Osteocyte (in vitro differentiated cells): ENCODE results near the gene UBE2I. TPM values are rescaled to one million over a fixed set of nuclear protein-coding genes. Genes with fewer than 3 reads are reported as not detected.
A peak's percentile ranks its signal among the peaks of the same experiment; 100 is the strongest.

Experiments used
- DNase-seq: peaks from one replicate; pipeline ENCODE4 v3.0.0; 2021; ENCODE audit warnings: mixed read lengths; ENCODE audit not compliant: unreplicated experiment; ENCODE audit errors: extremely low spot score
- H3K27ac Mint-ChIP-seq: one replicate; pipeline ENCODE4 v1.8.0; 2021; ENCODE audit warnings: mild to moderate bottlenecking, mixed read lengths; ENCODE audit not compliant: unreplicated experiment
- H3K27me3 Mint-ChIP-seq: one replicate; pipeline ENCODE4 v1.8.0; 2021; ENCODE audit warnings: mixed read lengths; ENCODE audit not compliant: unreplicated experiment
- H3K36me3 Mint-ChIP-seq: one replicate; pipeline ENCODE4 v1.8.0; 2021; ENCODE audit warnings: mixed read lengths; ENCODE audit not compliant: unreplicated experiment
- H3K4me1 Mint-ChIP-seq: one replicate; pipeline ENCODE4 v1.8.0; 2021; ENCODE audit warnings: mixed read lengths; ENCODE audit not compliant: unreplicated experiment
- H3K4me3 Mint-ChIP-seq: one replicate; pipeline ENCODE4 v1.8.0; 2021; ENCODE audit warnings: mild to moderate bottlenecking, moderate library complexity, mixed read lengths; ENCODE audit not compliant: unreplicated experiment
- H3K9me3 Mint-ChIP-seq: one replicate; pipeline ENCODE4 v1.8.0; 2021; ENCODE audit warnings: mixed read lengths; ENCODE audit not compliant: unreplicated experiment
- CTCF ChIP-seq: fragments of 200-600 bp; sonication (generic); IDR thresholded peaks from 2 replicates; pipeline ENCODE4 v1.5.0; 2021; ENCODE audit warnings: antibody characterized with exemption, mild to moderate bottlenecking, moderate library complexity
- total RNA-seq: library from RNA; stranded (reverse); gene quantifications from 2 replicates; pipeline ENCODE4 v1.2.1, GENCODE V29; 2021

Gene UBE2I
- total RNA-seq, 1 donor from 2014 or later: 131 TPM

DNA sequence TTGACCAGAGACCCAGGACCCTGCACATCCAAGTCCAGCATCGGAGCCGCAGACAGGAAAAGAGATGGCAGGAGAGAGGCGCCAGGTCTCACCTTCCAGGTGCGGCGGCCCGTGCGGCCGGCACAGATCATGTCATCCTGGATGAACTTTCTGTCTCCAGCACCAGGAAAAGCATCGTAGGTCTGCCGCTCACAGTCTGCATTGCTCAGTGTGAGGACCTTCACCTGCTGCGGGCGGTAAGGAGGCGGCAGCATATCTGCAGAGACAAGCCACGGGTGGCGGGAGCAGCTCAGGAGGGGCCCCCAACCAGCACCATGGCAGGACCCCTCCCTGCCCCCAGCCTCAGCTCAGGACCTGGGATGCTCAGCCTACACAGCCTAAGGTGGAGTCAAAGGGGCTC lies 35.6 kb upstream of the UBE2I start:
- Mint-ChIP-seq H3K27ac (no peak overlapping the region), H3K27me3 (peaks cover 12% of the 10 kb centered on the region), H3K4me1 (peaks cover 19% of the 10 kb centered on the region), H3K36me3 (no peaks in the 10 kb centered on the region), H3K9me3 (no peaks in the 10 kb centered on the region), H3K4me3 (no peak overlapping the region)
- no peak for TF ChIP-seq CTCF
- DNase-seq: no peak

DNA sequence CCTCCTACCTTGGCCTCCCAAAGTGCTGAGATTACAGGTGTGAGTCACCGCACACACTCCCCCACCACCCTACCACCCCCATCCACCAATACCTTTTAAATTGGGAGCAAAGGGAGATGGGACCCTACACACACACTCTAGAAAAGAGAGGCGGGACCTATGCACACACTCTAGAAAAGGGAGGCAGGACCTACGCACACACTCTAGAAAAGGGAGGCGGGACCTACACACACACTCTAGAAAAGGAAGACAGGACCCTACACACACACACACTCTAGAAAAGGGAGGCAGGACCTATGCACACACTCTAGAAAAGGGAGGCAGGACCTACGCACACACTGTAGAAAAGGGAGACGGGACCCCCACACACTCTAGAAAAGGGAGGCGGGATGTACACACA lies 34.7 kb upstream of the UBE2I start:
- Mint-ChIP-seq H3K27me3 (peaks cover 10% of the 10 kb centered on the region), H3K27ac (no peak overlapping the region), H3K4me1 (peaks cover 20% of the 10 kb centered on the region), H3K36me3 (no peaks in the 10 kb centered on the region), H3K9me3 (no peaks in the 10 kb centered on the region), H3K4me3 (no peak overlapping the region)
- TF ChIP-seq CTCF: no peak
- no peak for DNase-seq

GRCh38 chr16:1275791-1276579 lies 33.5 kb upstream of the UBE2I start:
- no peak overlapping the region for H3K4me3 Mint-ChIP-seq
- no peaks in the 10 kb centered on the region for H3K36me3 Mint-ChIP-seq
- no peak for TF ChIP-seq CTCF
- H3K9me3 Mint-ChIP-seq: no peaks in the 10 kb centered on the region
- H3K4me1 Mint-ChIP-seq: peaks cover 20% of the 10 kb centered on the region
- no peak for DNase-seq
- H3K27ac Mint-ChIP-seq: no peak overlapping the region
- H3K27me3 Mint-ChIP-seq: peaks cover 7% of the 10 kb centered on the region

DNA sequence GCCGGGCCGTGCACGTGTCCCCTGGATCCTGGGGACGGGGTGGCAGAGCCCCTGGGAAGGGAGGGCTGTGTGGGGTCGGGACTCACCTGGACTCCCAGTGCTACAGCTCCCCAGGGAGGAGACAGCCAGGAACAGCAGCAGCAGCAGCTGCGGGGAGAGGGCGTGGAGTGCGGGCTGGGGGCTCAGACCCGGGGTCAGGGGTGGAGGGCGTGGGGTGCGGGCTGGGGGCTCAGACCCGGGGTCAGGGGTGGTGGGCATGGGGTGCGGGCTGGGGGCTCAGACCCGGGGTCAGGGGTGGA lies 32.9 kb upstream of the UBE2I start:
- peaks cover 16% of the 10 kb centered on the region for H3K4me1 Mint-ChIP-seq
- H3K36me3 Mint-ChIP-seq: no peaks in the 10 kb centered on the region
- TF ChIP-seq CTCF: no peak
- H3K4me3 Mint-ChIP-seq: no peak overlapping the region
- DNase-seq: no peak
- peaks cover 7% of the 10 kb centered on the region for H3K27me3 Mint-ChIP-seq
- H3K27ac Mint-ChIP-seq: no peak overlapping the region
- no peaks in the 10 kb centered on the region for H3K9me3 Mint-ChIP-seq

GRCh38 chr16:1277151-1277598 lies 32.3 kb upstream of the UBE2I start:
- H3K9me3 Mint-ChIP-seq: no peaks in the 10 kb centered on the region
- peak; percentile 81 for DNase-seq

More at GRCh38 chr16:1277151-1277598, 32.3 kb upstream of the UBE2I start:
- H3K4me3 Mint-ChIP-seq: no peak overlapping the region
- no peak overlapping the region for H3K27ac Mint-ChIP-seq
- peaks cover 13% of the 10 kb centered on the region for H3K4me1 Mint-ChIP-seq
- no peaks in the 10 kb centered on the region for H3K36me3 Mint-ChIP-seq
- no peak for TF ChIP-seq CTCF
- H3K27me3 Mint-ChIP-seq: peaks cover 7% of the 10 kb centered on the region
